GM21360 (cell line): Measurements from ENCODE around the gene ZNRD2.
"Not testable (repeated sequence)": the region's sequence is repeated elsewhere in the genome, so short reads cannot be mapped to it uniquely, and the experiment has no call there.

ENCODE experiments used
- ATAC-seq: cut with Tn5 transposase; IDR thresholded peaks from one replicate; pipeline ENCODE4 v1.9.1; 2021; ENCODE audit warnings: mild to moderate bottlenecking, moderate library complexity; ENCODE audit not compliant: unreplicated experiment

The ZNRD2 gene

GRCh38 chr11:65555693-65556231 is 14.5 kb upstream of the ZNRD2 start:
- no peak for ATAC-seq

- no peak for ATAC-seq
Observed at GRCh38 chr11:65556470-65557279, 13.6 kb upstream of the ZNRD2 start.

GRCh38 chr11:65557280-65558001 is 12.8 kb upstream of the ZNRD2 start:
- ATAC-seq = no peak

- no peak for ATAC-seq
Observed at GRCh38 chr11:65558002-65558929, 12.0 kb upstream of the ZNRD2 start, which contains the start of gene LTBP3. Gene LTBP3 (minus strand): TSS chr11:65558359. CDS start chr11:65557959, 400 bp downstream.

DNA sequence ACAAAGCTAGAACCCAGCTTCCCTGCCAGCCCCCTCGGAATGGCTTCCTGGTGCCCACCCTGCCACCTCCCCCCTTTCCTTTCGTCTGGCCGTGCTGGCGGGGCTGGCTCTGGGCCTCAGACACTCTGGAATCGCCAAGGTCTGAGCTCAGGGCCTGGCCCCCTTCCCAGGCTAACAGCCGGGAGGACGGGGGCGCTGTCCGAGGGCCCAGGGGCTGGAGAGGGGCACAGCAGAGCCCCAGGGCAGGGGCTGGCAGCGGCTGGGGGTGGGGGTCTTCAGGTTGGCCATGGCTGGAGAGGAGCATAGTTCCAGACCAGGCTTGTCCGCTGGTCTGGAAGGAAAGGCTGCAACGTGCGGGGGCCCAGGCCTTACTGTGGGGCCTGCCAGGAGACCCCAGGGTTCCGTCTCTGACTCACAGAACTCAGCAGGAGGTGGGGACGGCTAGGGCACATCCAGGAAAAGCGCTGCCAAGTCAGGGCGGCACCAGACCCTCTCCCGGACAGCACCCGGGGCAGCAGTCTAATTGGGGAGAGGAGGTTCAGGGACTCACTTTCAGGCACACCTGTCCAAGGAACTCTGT is 11.3 kb upstream of the ZNRD2 start:
- no peak for ATAC-seq

- no peak for ATAC-seq
Observed at GRCh38 chr11:65559535-65559934, 10.7 kb upstream of the ZNRD2 start.

DNA sequence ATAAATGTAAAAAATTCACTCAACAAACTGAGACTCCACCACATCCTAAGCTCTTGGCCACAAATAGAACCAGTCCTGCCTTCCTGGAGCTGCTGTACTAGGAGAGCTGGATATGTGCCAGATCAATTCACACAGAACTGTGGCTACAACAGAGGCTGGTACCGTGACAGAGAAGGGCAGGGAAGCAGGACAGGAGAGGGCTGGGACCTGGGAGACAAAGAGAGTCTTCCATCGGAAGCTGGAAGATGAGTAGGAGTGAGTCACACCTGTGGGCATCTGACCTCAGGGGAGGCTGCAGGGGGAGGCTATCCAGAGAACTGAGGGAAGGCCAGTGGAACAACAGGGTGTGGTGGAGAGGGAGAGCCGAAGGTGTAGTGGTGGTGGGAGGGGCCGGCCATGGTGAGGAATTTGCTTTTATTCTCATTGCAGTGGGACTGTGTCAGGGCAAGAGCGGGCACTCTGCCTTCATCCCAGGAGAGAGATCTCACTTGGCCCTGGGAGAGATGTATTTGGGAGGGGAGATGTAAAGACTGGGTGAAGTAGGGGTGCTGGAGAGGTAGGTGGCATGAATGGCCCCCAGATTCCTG is 10.2 kb upstream of the ZNRD2 start:
- no peak for ATAC-seq

DNA sequence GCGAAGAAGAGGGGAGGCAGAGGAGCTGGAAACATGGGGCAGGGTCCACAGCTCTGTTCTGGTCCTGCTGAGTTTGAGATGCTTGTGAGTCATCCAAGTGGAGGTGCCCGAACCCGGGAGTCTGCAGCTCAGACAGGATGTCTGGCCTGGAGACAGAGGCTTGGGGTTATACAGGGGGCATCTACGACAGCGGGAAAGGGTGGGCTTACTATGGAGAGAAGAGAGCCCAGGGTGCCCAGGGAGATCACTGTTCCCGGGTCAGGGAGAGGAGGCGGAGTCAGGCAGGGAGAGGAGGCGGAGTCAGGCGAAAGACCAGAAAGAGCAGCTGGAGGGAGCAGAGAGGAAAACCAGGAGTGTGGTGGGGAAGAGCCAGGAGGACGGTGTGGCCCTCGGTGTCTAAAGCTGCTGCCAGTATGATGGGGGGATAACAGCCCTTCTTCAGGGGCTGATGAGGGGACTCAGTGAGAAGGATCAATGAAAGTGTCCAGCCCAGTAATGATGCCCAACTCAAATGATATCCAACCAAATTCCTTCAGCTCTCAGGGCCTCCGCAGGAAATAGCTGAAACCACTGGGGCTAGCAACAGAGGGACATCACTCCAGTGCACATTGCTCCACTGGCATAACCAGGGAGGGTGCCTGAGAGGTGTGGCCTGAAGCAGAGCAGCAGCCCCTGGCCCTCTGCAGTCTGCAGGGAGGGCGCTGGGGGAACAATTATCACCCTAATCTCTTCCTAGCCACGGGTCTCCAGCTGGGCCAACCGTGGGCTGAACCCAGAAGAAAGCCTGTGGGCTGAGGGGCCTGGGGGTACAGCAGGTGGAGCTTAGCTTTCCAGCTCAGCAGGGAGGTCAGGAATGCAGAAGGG is 9.5 kb upstream of the ZNRD2 start:
- ATAC-seq = no peak

DNA sequence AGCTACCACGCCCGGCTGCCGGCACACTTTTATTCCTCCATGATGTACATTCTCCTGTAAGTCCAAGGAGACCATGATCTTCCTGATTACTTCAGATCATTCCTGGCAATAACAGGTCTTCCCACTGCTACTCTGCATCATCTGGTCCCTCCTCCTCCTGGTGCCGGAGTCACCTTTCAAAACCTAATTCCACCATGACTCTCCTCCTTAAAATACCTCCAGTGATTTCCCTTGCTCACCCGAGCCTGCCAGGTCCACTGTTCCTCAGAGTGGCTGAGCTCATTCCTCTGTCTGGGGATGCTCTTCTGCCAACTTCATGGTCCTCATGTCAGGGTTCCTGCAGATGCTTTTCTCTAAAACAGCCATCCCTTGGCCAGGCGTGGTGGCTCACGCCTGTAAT is 8.3 kb upstream of the ZNRD2 start:
- no peak for ATAC-seq

GRCh38 chr11:65562788-65563187 is 7.5 kb upstream of the ZNRD2 start:
- no peak for ATAC-seq

DNA sequence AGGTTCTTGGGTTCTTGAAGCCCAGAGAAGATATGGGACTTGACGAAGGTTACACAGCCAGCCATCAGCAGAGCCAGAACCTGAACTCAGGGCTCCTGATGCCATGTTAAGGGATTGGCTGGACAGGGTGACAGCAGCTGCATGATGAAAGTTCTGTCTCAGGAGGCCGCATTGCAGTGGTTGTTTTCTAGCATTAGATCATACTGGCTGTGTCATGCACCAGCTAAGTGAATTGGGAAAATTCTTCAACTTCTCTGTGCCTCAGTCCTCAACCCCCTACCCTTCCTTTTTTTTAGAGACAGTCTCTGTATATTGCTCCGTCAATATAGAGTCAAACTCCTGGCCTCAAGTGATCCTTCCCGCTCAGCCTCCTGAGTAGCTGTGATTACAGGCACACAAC is 6.7 kb upstream of the ZNRD2 start:
- no peak for ATAC-seq

DNA sequence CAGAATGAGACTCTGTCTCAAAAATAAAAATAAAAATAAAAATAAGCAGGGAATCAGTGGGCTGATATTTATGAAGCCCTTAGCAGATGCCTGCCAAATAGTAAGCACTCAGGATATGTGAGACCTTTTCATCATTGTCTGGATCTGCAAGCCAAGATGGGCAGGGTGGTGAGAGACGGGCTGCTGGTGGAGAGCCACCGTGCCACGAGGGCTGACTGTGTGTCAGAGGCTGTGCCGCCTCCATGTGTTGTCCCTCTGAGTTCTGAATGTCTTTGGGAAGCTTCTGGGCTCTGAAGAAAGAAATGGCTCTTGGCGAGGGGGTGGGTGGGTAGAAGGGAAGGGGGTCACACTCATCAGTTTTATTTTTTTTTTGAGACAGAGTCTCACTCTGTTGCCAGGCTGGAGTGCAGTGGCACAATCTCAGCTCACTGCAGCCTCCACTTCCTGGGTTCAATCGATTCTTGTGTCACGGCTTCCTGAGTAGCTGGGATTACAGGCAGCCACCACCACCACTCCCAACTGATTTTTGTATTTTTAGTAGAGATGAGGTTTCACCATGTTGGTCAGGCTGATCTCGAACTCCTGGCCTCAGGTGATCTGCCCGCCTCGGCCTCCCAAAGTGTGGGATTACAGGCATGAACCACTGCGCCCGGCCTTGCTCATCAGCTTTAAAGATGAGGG is 5.3 kb upstream of the ZNRD2 start:
- not testable (repeated sequence) for ATAC-seq

DNA sequence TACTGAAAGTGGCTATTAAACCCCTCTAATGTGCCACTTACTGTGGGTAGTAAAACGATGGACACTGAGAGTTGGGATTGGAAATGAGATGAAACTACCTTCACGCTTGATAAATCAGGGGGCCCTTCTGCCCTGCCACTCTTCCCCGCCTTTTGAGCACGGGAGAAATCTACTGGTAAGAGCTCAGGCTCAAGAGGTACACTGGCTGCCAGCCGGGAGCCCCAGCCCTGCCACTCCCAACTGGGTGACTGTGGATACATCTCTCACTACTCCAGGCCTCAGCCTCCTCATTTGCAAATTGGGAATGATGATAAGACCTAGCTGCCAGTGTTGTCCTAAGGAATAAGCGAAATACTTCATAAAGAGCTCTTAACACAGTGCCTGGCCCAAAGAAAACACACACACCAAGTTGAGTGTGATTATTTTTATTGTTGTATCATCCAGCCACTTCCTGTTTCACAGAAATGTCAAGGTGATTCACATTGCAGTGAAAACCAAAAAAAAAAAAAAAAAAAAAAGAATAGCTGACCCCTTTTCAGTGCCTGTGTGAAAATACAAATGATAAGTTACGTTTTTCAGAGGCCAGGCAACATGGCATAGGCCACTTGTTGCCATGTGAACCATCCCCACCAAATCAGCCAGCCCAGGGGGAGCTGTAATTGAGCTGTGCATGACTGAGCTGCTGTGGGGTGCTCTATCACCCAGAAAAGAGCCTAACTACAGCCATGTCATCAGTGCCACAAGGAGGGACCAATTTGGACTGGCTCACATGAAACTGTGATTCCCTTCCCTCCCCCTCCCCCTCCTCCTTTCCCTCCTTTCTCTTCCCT is 4.4 kb upstream of the ZNRD2 start:
- ATAC-seq = no peak

GRCh38 chr11:65569164-65569972 is 909 bp upstream of the ZNRD2 start:
- ATAC-seq = peak; percentile 5

- ATAC-seq = no peak
Observed at GRCh38 chr11:65571420-65571819, 1.1 kb downstream of the ZNRD2 start.

- no peak for ATAC-seq
Observed at GRCh38 chr11:65571940-65572339, 1.7 kb downstream of the ZNRD2 start.
